CD14-positive monocyte (primary cell): Measurements from ENCODE around the gene RAB40AL. TPM values are rescaled to one million over a fixed set of nuclear protein-coding genes. Genes with fewer than 3 reads are reported as not detected.

Experiments
- DNase-seq, 3 donors: peaks; one replicate each; pipeline ENCODE4 v3.0.0-alpha.2; 2011 to 2022
- H2AFZ ChIP-seq: 2 replicates; pipeline ENCODE4 v1.6.0; 2012; ENCODE audit warnings: mild to moderate bottlenecking, low read depth, low read length, inconsistent platforms; ENCODE audit not compliant: insufficient read depth, poor library complexity, severe bottlenecking
- H3K27ac ChIP-seq, 2 donors: 1 replicate in 1 of 2; 2 replicates in 1 of 2; pipeline ENCODE4 v1.5.1; 2012 to 2013; ENCODE audit warnings: low read length in 2 of 2, control low read depth in 1 of 2, inconsistent platforms in 1 of 2, low read depth in 1 of 2, mild to moderate bottlenecking in 1 of 2
- H3K27me3 ChIP-seq, 2 donors: one replicate each; pipeline versions ENCODE4 v1.6.0 to v1.6.1; 2011 to 2013; ENCODE audit warnings: low read length in 2 of 2; ENCODE audit not compliant: control insufficient read depth in 2 of 2, insufficient read depth in 2 of 2
- H3K36me3 ChIP-seq, 2 donors: replicated peaks in 1 of 2; 1 replicate in 1 of 2; 2 replicates in 1 of 2; pipeline versions ENCODE4 v1.5.1 to v1.6.1; 2012 to 2013; ENCODE audit warnings: low read length in 2 of 2, control low read depth in 1 of 2, inconsistent platforms in 1 of 2, mild to moderate bottlenecking in 1 of 2; ENCODE audit not compliant: insufficient read depth in 2 of 2, control insufficient read depth in 1 of 2
- H3K4me1 ChIP-seq, 2 donors: 1 replicate in 1 of 2; 2 replicates in 1 of 2; pipeline versions ENCODE4 v1.5.1 to v1.6.1; 2012 to 2013; ENCODE audit warnings: low read length in 2 of 2, control low read depth in 1 of 2, inconsistent platforms in 1 of 2, mild to moderate bottlenecking in 1 of 2, moderate library complexity in 1 of 2; ENCODE audit not compliant: insufficient read depth in 2 of 2, control insufficient read depth in 1 of 2
- H3K4me2 ChIP-seq: replicated peaks from 2 replicates; pipeline ENCODE3; 2012; ENCODE audit warnings: low read length, moderate library complexity, mild to moderate bottlenecking; ENCODE audit not compliant: poor library complexity, severe bottlenecking; ENCODE audit errors: extremely low read depth
- H3K4me3 ChIP-seq, 3 experiments: fragments of 200-600 bp in 1 of 3; sonication (generic) in 1 of 3; replicated peaks in 1 of 3; 1 replicate in 2 of 3; 2 replicates in 1 of 3; pipeline ENCODE4 v1.5.1; 2011 to 2013; ENCODE audit warnings: low read length in 3 of 3, mild to moderate bottlenecking in 3 of 3, control low read depth in 2 of 3, low read depth in 2 of 3, inconsistent platforms in 1 of 3, moderate library complexity in 1 of 3
- H3K79me2 ChIP-seq: 2 replicates; pipeline ENCODE4 v1.6.0; 2012; ENCODE audit warnings: mild to moderate bottlenecking, control low read depth, inconsistent platforms, low read length, moderate library complexity; ENCODE audit not compliant: insufficient read depth
- H3K9ac ChIP-seq: 2 replicates; pipeline ENCODE4 v1.6.0; 2017; ENCODE audit warnings: low read length, mild to moderate bottlenecking; ENCODE audit not compliant: insufficient read depth, poor library complexity, severe bottlenecking
- H3K9me3 ChIP-seq, 2 donors: replicated peaks in 1 of 2; 1 replicate in 1 of 2; 2 replicates in 1 of 2; pipeline versions ENCODE4 v1.5.1 to v1.6.1; 2012 to 2013; ENCODE audit warnings: low read length in 2 of 2, control low read depth in 1 of 2; ENCODE audit not compliant: control insufficient read depth in 1 of 2, insufficient read depth in 1 of 2
- H4K20me1 ChIP-seq: 2 replicates; pipeline ENCODE4 v1.6.0; 2012; ENCODE audit warnings: mild to moderate bottlenecking, low read length, control low read depth, moderate library complexity; ENCODE audit not compliant: insufficient read depth
- H3K27ac Mint-ChIP-seq, 7 donors: one replicate each; pipeline ENCODE4 v1.8.0; 2020; ENCODE audit warnings: mild to moderate bottlenecking in 7 of 7, mixed read lengths in 7 of 7, moderate library complexity in 6 of 7, inconsistent platforms in 2 of 7
- H3K27me3 Mint-ChIP-seq, 3 donors: one replicate each; pipeline ENCODE4 v1.8.0; 2021 to 2022; ENCODE audit warnings: low read depth in 3 of 3, mild to moderate bottlenecking in 3 of 3, mixed read lengths in 3 of 3, moderate library complexity in 3 of 3, inconsistent platforms in 1 of 3
- H3K36me3 Mint-ChIP-seq, 2 donors: one replicate each; pipeline ENCODE4 v1.8.0; 2020; ENCODE audit warnings: mixed read lengths in 2 of 2, inconsistent platforms in 1 of 2, mild to moderate bottlenecking in 1 of 2
- H3K4me1 Mint-ChIP-seq: one replicate; pipeline ENCODE4 v1.8.0; 2020; ENCODE audit warnings: mild to moderate bottlenecking, mixed read lengths
- H3K4me3 Mint-ChIP-seq, 2 donors: one replicate each; pipeline ENCODE4 v1.8.0; 2020; ENCODE audit warnings: mild to moderate bottlenecking in 2 of 2, mixed read lengths in 2 of 2, moderate library complexity in 1 of 2
- H3K9me3 Mint-ChIP-seq, 7 donors: one replicate each; pipeline ENCODE4 v1.8.0; 2020 to 2022; ENCODE audit warnings: mixed read lengths in 7 of 7, mild to moderate bottlenecking in 6 of 7, moderate library complexity in 6 of 7, inconsistent platforms in 2 of 7
- CTCF ChIP-seq: fragments of 200-600 bp; IDR thresholded peaks from one replicate; pipeline ENCODE4 v1.8.0; 2022; ENCODE audit warnings: antibody characterized with exemption, mild to moderate bottlenecking
- WGBS: methylation state at CpG from one replicate; pipeline ENCODE4 v1.1.5; 2013; ENCODE audit warnings: missing lambda C conversion rate; ENCODE audit not compliant: insufficient coverage; 5-methylcytosine and 5-hydroxymethylcytosine counted together
- intact Hi-C, 2 donors: fragments of 100-400 bp; cut with micrococcal nuclease; formaldehyde crosslinking; loops; one replicate each; pipeline versions ENCODE4 v1.15.0 to v1.15.1; 2023
- polyA plus RNA-seq, 3 donors: library from polyadenylated mRNA; depleted of rRNA in 1 of 3; unstranded in 2 of 3; stranded (reverse) in 1 of 3; fragments of 300-500 nt in 2 of 3; fragments of >200 nt in 1 of 3; fragmentation: Illumina TruSeq in 2 of 3; gene quantifications; 1 replicate in 2 of 3; 2 replicates in 1 of 3; pipeline ENCODE4 v1.2.3, GENCODE V29; 2012 to 2021

RAB40AL gene
- polyA plus RNA-seq, 3 donors, result 0.13 TPM; not detected in 2

GRCh38 chrX:102902355-102902754, 34.7 kb upstream of the RAB40AL start:
- Histone ChIP-seq H3K4me1 (no peaks in the 10 kb centered on the region), H3K9me3 (no peaks in the 10 kb centered on the region), H4K20me1 (no peaks in the 10 kb centered on the region), H3K4me2 (no peak overlapping the region), H3K79me2 (no peaks in the 10 kb centered on the region), H3K4me3 (no peak overlapping the region), H3K27ac (no peak overlapping the region), H2AFZ (no peak overlapping the region), H3K36me3 (peaks cover 0 to 7% of the 10 kb centered on the region in 2 donors), H3K27me3 (no peaks in the 10 kb centered on the region), H3K9ac (no peak overlapping the region)
- Mint-ChIP-seq H3K9me3 (peaks cover 0 to 2% (median 0%) of the 10 kb centered on the region in 7 donors), H3K4me3 (no peak overlapping the region), H3K4me1 (peaks cover 5% of the 10 kb centered on the region), H3K27me3 (peaks cover 0 to 8% (median 0%) of the 10 kb centered on the region in 3 donors), H3K36me3 (peaks cover 0 to 3% of the 10 kb centered on the region in 2 donors), H3K27ac (no peak overlapping the region)
- TF ChIP-seq CTCF, result no peak
- DNase-seq, result no peak
- intact Hi-C loops, result no loop called here

GRCh38 chrX:102930990-102931756, 5.9 kb upstream of the RAB40AL start:
- WGBS, result no CpG with 5 or more reads among the region's 2 CpGs
- no peak for DNase-seq
- no peak overlapping the region for H3K9ac ChIP-seq
- H3K4me2 ChIP-seq, result no peak overlapping the region
- H4K20me1 ChIP-seq, result no peaks in the 10 kb centered on the region
- H3K79me2 ChIP-seq, result no peaks in the 10 kb centered on the region
- no peaks in the 10 kb centered on the region for H3K4me1 ChIP-seq
- no peak overlapping the region for H2AFZ ChIP-seq
- Mint-ChIP-seq H3K27me3 (no peaks in the 10 kb centered on the region), H3K4me1 (no peaks in the 10 kb centered on the region), H3K27ac (no peak overlapping the region), H3K36me3 (no peaks in the 10 kb centered on the region), H3K4me3 (no peak overlapping the region), H3K9me3 (no peaks in the 10 kb centered on the region)
- H3K27me3 ChIP-seq, result no peaks in the 10 kb centered on the region
- H3K9me3 ChIP-seq, result no peaks in the 10 kb centered on the region
- H3K4me3 ChIP-seq, result no peak overlapping the region
- intact Hi-C loops, result no loop called here
- TF ChIP-seq CTCF, result no peak
- no peak overlapping the region for H3K27ac ChIP-seq
- no peaks in the 10 kb centered on the region for H3K36me3 ChIP-seq
